A673 (cell line): ENCODE results near the gene TRPV5. TPM values are rescaled to one million over a fixed set of nuclear protein-coding genes. Genes with fewer than 3 reads are reported as not detected.

ENCODE experiments used
- BruUV-seq: library from RNA; stranded (reverse); fragments of 400-500 nt; replicated peaks from 2 replicates; lab custom pipeline; 2021; lab: Mats Ljungman, UMichigan
- CTCF ChIA-PET: fragments of 300-600 bp; sonication (Branson Sonifier 250); formaldehyde crosslinking; loops from one replicate; lab custom pipeline; 2022; ENCODE audit warnings: antibody characterized with exemption; lab: Charles Lee
- POLR2A ChIA-PET: fragments of 300-600 bp; sonication (Branson Sonifier 250); formaldehyde crosslinking; loops from one replicate; lab custom pipeline; 2022; ENCODE audit warnings: antibody characterized with exemption; ENCODE audit not compliant: low non-redundant PET; lab: Charles Lee
- DNase-seq: peaks from one replicate; pipeline ENCODE4 v3.0.0-alpha.2; 2015; ENCODE audit warnings: low spot score
- H3K27ac ChIP-seq: fragments of 200-600 bp; sonication (generic); 2 replicates; pipeline ENCODE4 v1.5.1; 2016; ENCODE audit warnings: mixed run types, low read depth, mild to moderate bottlenecking, mixed read lengths, antibody characterized with exemption, low read length; ENCODE audit not compliant: poor library complexity, severe bottlenecking
- H3K27me3 ChIP-seq: fragments of 200-600 bp; sonication (generic); replicated peaks from 2 replicates; pipeline ENCODE4 v1.6.1; 2017; ENCODE audit warnings: mixed run types, low read depth, mild to moderate bottlenecking, mixed read lengths, antibody characterized with exemption, low read length; ENCODE audit not compliant: insufficient read depth, poor library complexity
- H3K36me3 ChIP-seq: fragments of 200-600 bp; sonication (generic); 2 replicates; pipeline ENCODE4 v1.6.1; 2016; ENCODE audit warnings: mixed run types, mild to moderate bottlenecking, mixed read lengths, antibody characterized with exemption, low read length; ENCODE audit not compliant: insufficient read depth, poor library complexity, severe bottlenecking
- H3K4me1 ChIP-seq: fragments of 200-600 bp; sonication (generic); 2 replicates; pipeline ENCODE4 v1.6.1; 2017; ENCODE audit warnings: mixed run types, mild to moderate bottlenecking, mixed read lengths, antibody characterized with exemption, low read length; ENCODE audit not compliant: insufficient read depth, poor library complexity, severe bottlenecking
- H3K4me3 ChIP-seq: fragments of 200-600 bp; sonication (generic); 2 replicates; pipeline ENCODE4 v1.5.1; 2016; ENCODE audit warnings: low read depth, mixed run types, mild to moderate bottlenecking, mixed read lengths, low read length; ENCODE audit not compliant: poor library complexity, severe bottlenecking
- H3K9me3 ChIP-seq: fragments of 200-600 bp; sonication (generic); 2 replicates; pipeline ENCODE4 v1.6.1; 2016; ENCODE audit warnings: mixed run types, low read depth, mild to moderate bottlenecking, mixed read lengths, antibody characterized with exemption, low read length; ENCODE audit not compliant: poor library complexity, severe bottlenecking
- CTCF ChIP-seq: fragments of 300-800, 200-600 bp; sonication (generic); conservative IDR thresholded peaks from 2 replicates; pipeline ENCODE4 v1.5.1; 2017; ENCODE audit warnings: low read depth, mild to moderate bottlenecking, antibody characterized with exemption, low read length, moderate library complexity, mixed read lengths
- EZH2 ChIP-seq: fragments of 200-600 bp; sonication (generic); IDR thresholded peaks from 2 replicates; pipeline ENCODE4 v1.6.1; 2017; ENCODE audit warnings: borderline replicate concordance, low read depth, mild to moderate bottlenecking, mixed read lengths, antibody characterized with exemption, low read length; ENCODE audit not compliant: poor library complexity, severe bottlenecking
- intact Hi-C: fragments of 100-400 bp; cut with micrococcal nuclease; formaldehyde crosslinking; loops from one replicate; pipeline ENCODE4 v1.10.0; 2022; ENCODE audit not compliant: unreplicated experiment
- total RNA-seq: library from RNA; stranded (reverse); gene quantifications from 2 replicates; pipeline ENCODE4 v1.2.3, GENCODE V29; 2021

TRPV5 gene
- total RNA-seq, 1 experiment from 2014 or later, result not detected

- TF ChIP-seq CTCF, result no peak
- TF ChIP-seq EZH2, result no peak
- peaks cover 28% of the 10 kb centered on the region for H3K27me3 ChIP-seq
- no peaks in the 10 kb centered on the region for H3K36me3 ChIP-seq
- H3K4me3 ChIP-seq, result no peak overlapping the region
- BruUV-seq, result no TSS peak
- ChIA-PET CTCF (interaction anchor here (0.9 kb wide), 1 partner anchor 124 kb away, joined by 5 read pairs; no protein-coding TSS in a partner anchor), POLR2A (no interaction called here)
- DNase-seq, result no peak
- H3K9me3 ChIP-seq, result no peaks in the 10 kb centered on the region
- H3K4me1 ChIP-seq, result no peaks in the 10 kb centered on the region
- H3K27ac ChIP-seq, result no peak overlapping the region
- intact Hi-C loops, result no loop called here
Observed at GRCh38 chr7:142879060-142879459, 54.5 kb downstream of the TRPV5 start.

GRCh38 chr7:142878315-142878714 is 55.2 kb downstream of the TRPV5 start:
- no peak for DNase-seq
- Histone ChIP-seq H3K4me3 (no peak overlapping the region), H3K27ac (no peak overlapping the region), H3K27me3 (peaks cover 23% of the 10 kb centered on the region), H3K4me1 (no peaks in the 10 kb centered on the region), H3K36me3 (no peaks in the 10 kb centered on the region), H3K9me3 (no peaks in the 10 kb centered on the region)
- POLR2A ChIA-PET, result no interaction called here
- intact Hi-C loops, result no loop called here
- BruUV-seq, result no TSS peak
- TF ChIP-seq CTCF, result no peak
- TF ChIP-seq EZH2, result no peak
- CTCF ChIA-PET, result no interaction called here

- no peaks in the 10 kb centered on the region for H3K36me3 ChIP-seq
- TF ChIP-seq CTCF (no peak), EZH2 (no peak)
- BruUV-seq, result no TSS peak
- intact Hi-C loops, result no loop called here
- H3K9me3 ChIP-seq, result no peaks in the 10 kb centered on the region
- peaks cover 12% of the 10 kb centered on the region for H3K27me3 ChIP-seq
- DNase-seq, result no peak
- H3K4me1 ChIP-seq, result no peaks in the 10 kb centered on the region
- ChIA-PET POLR2A (no interaction called here), CTCF (interaction anchor here (0.6 kb wide), 1 partner anchor 338 kb away, joined by 3 read pairs; no protein-coding TSS in a partner anchor)
- H3K27ac ChIP-seq, result no peak overlapping the region
- H3K4me3 ChIP-seq, result no peak overlapping the region
Observed at GRCh38 chr7:142876991-142877910, 56.3 kb downstream of the TRPV5 start.
